Stimulated activated naive CD8-positive, alpha-beta T cell treated with anti-CD3 and anti-CD28 coated beads, Interleukin-15, Interleukin-2, amounts not matched to agents 100 ng/mL and 50 ng/mL, for 24 hours (primary cell): ENCODE measurements around the gene SRXN1.

Experiments used
- H3K27ac Mint-ChIP-seq: one replicate; pipeline ENCODE4 v1.8.0; 2021; ENCODE audit warnings: mild to moderate bottlenecking, mixed read lengths
- H3K27me3 Mint-ChIP-seq: one replicate; pipeline ENCODE4 v1.8.0; 2021; ENCODE audit warnings: mixed read lengths
- H3K36me3 Mint-ChIP-seq: one replicate; pipeline ENCODE4 v1.8.0; 2021; ENCODE audit warnings: low read depth, mixed read lengths
- H3K4me1 Mint-ChIP-seq: one replicate; pipeline ENCODE4 v1.8.0; 2021; ENCODE audit warnings: low read depth, mixed read lengths
- H3K4me3 Mint-ChIP-seq: one replicate; pipeline ENCODE4 v1.8.0; 2021; ENCODE audit warnings: mild to moderate bottlenecking, mixed read lengths
- H3K9me3 Mint-ChIP-seq: one replicate; pipeline ENCODE4 v1.8.0; 2021; ENCODE audit warnings: mixed read lengths

Gene SRXN1

GRCh38 chr20:617934-618690, 34.9 kb downstream of the SRXN1 start:
- no peaks in the 10 kb centered on the region for H3K4me1 Mint-ChIP-seq
- H3K27me3 Mint-ChIP-seq = peaks cover 45% of the 10 kb centered on the region
- no peak overlapping the region for H3K4me3 Mint-ChIP-seq
- no peak overlapping the region for H3K27ac Mint-ChIP-seq
- no peaks in the 10 kb centered on the region for H3K36me3 Mint-ChIP-seq
- H3K9me3 Mint-ChIP-seq = peaks cover 5% of the 10 kb centered on the region

GRCh38 chr20:615514-615913, 37.5 kb downstream of the SRXN1 start:
- peaks cover 5% of the 10 kb centered on the region for H3K9me3 Mint-ChIP-seq

GRCh38 chr20:611843-612185, 41.2 kb downstream of the SRXN1 start:
- Mint-ChIP-seq H3K27ac (no peak overlapping the region), H3K36me3 (no peaks in the 10 kb centered on the region), H3K4me1 (peaks cover 12% of the 10 kb centered on the region), H3K9me3 (no peaks in the 10 kb centered on the region), H3K27me3 (peaks cover 55% of the 10 kb centered on the region), H3K4me3 (no peak overlapping the region)

More at GRCh38 chr20:615514-615913, 37.5 kb downstream of the SRXN1 start:
- Mint-ChIP-seq H3K4me1 (peaks cover 8% of the 10 kb centered on the region), H3K27me3 (peaks cover 52% of the 10 kb centered on the region), H3K4me3 (no peak overlapping the region), H3K36me3 (no peaks in the 10 kb centered on the region), H3K27ac (no peak overlapping the region)

- no peaks in the 10 kb centered on the region for H3K9me3 Mint-ChIP-seq
- H3K4me1 Mint-ChIP-seq = peaks cover 12% of the 10 kb centered on the region
- H3K4me3 Mint-ChIP-seq = no peak overlapping the region
- H3K27me3 Mint-ChIP-seq = peaks cover 55% of the 10 kb centered on the region
- no peak overlapping the region for H3K27ac Mint-ChIP-seq
- H3K36me3 Mint-ChIP-seq = no peaks in the 10 kb centered on the region
Observed at GRCh38 chr20:611047-611842, 41.8 kb downstream of the SRXN1 start.

GRCh38 chr20:610130-611046, 42.6 kb downstream of the SRXN1 start, which contains the start of gene TCF15:
TSS of gene TCF15 (minus strand) at chr20:610309. CDS start at chr20:610237, 72 bp downstream.
- Mint-ChIP-seq H3K27ac (no peak within 1 kb of the TSS), H3K27me3 (peaks cover 53% of the 10 kb centered on the region), H3K36me3 (no peaks in the 10 kb centered on the region), H3K4me1 (peaks cover 12% of the 10 kb centered on the region), H3K4me3 (peak within 1 kb of the TSS; percentile 35), H3K9me3 (no peaks in the 10 kb centered on the region)

- H3K36me3 Mint-ChIP-seq = no peaks in the 10 kb centered on the region
- H3K27ac Mint-ChIP-seq = no peak overlapping the region
- H3K27me3 Mint-ChIP-seq = peaks cover 50% of the 10 kb centered on the region
- H3K9me3 Mint-ChIP-seq = no peaks in the 10 kb centered on the region
- no peak overlapping the region for H3K4me3 Mint-ChIP-seq
- H3K4me1 Mint-ChIP-seq = peaks cover 12% of the 10 kb centered on the region
Observed at GRCh38 chr20:609371-609964, 43.5 kb downstream of the SRXN1 start.

- H3K27ac Mint-ChIP-seq = no peak overlapping the region
- peaks cover 12% of the 10 kb centered on the region for H3K4me1 Mint-ChIP-seq
- H3K36me3 Mint-ChIP-seq = no peaks in the 10 kb centered on the region
- H3K9me3 Mint-ChIP-seq = no peaks in the 10 kb centered on the region
- H3K4me3 Mint-ChIP-seq = no peak overlapping the region
- H3K27me3 Mint-ChIP-seq = peaks cover 49% of the 10 kb centered on the region
Observed at GRCh38 chr20:608970-609369, 44.0 kb downstream of the SRXN1 start.

- Mint-ChIP-seq H3K27ac (no peak overlapping the region), H3K36me3 (no peaks in the 10 kb centered on the region), H3K4me3 (no peak overlapping the region), H3K9me3 (no peaks in the 10 kb centered on the region), H3K27me3 (peaks cover 36% of the 10 kb centered on the region), H3K4me1 (peaks cover 12% of the 10 kb centered on the region)
Observed at GRCh38 chr20:607476-607875, 45.5 kb downstream of the SRXN1 start.

- Mint-ChIP-seq H3K27ac (no peak overlapping the region), H3K27me3 (peaks cover 19% of the 10 kb centered on the region), H3K4me3 (no peak overlapping the region), H3K36me3 (no peaks in the 10 kb centered on the region), H3K9me3 (no peaks in the 10 kb centered on the region), H3K4me1 (peaks cover 3% of the 10 kb centered on the region)
Observed at GRCh38 chr20:605237-605636, 47.8 kb downstream of the SRXN1 start.

GRCh38 chr20:603116-603640, 49.8 kb downstream of the SRXN1 start:
- H3K9me3 Mint-ChIP-seq = no peaks in the 10 kb centered on the region
- H3K27me3 Mint-ChIP-seq = peaks cover 8% of the 10 kb centered on the region
- no peak overlapping the region for H3K4me3 Mint-ChIP-seq
- no peaks in the 10 kb centered on the region for H3K36me3 Mint-ChIP-seq
- no peaks in the 10 kb centered on the region for H3K4me1 Mint-ChIP-seq
- no peak overlapping the region for H3K27ac Mint-ChIP-seq

GRCh38 chr20:602111-602970, 50.7 kb downstream of the SRXN1 start:
- no peak overlapping the region for H3K4me3 Mint-ChIP-seq
- no peaks in the 10 kb centered on the region for H3K36me3 Mint-ChIP-seq

GRCh38 chr20:600736-601135, 52.3 kb downstream of the SRXN1 start:
- H3K9me3 Mint-ChIP-seq = no peaks in the 10 kb centered on the region
- H3K27me3 Mint-ChIP-seq = peaks cover 4% of the 10 kb centered on the region
- H3K36me3 Mint-ChIP-seq = no peaks in the 10 kb centered on the region
- no peak overlapping the region for H3K27ac Mint-ChIP-seq
- H3K4me1 Mint-ChIP-seq = no peaks in the 10 kb centered on the region
- no peak overlapping the region for H3K4me3 Mint-ChIP-seq

More at GRCh38 chr20:602111-602970, 50.7 kb downstream of the SRXN1 start:
- Mint-ChIP-seq H3K9me3 (no peaks in the 10 kb centered on the region), H3K27me3 (peaks cover 4% of the 10 kb centered on the region), H3K27ac (no peak overlapping the region), H3K4me1 (no peaks in the 10 kb centered on the region)

- no peaks in the 10 kb centered on the region for H3K36me3 Mint-ChIP-seq
- H3K27ac Mint-ChIP-seq = no peak overlapping the region
- no peaks in the 10 kb centered on the region for H3K9me3 Mint-ChIP-seq
- no peaks in the 10 kb centered on the region for H3K4me1 Mint-ChIP-seq
- H3K27me3 Mint-ChIP-seq = no peaks in the 10 kb centered on the region
- H3K4me3 Mint-ChIP-seq = no peak overlapping the region
Observed at GRCh38 chr20:600141-600540, 52.9 kb downstream of the SRXN1 start.
